ENCODE data around the gene PLCB1. TPM values are rescaled to one million over a fixed set of nuclear protein-coding genes. Genes with fewer than 3 reads are reported as not detected.

The PLCB1 gene
- total and polyA plus RNA-seq, 2 experiments from 2014 or later: 14.9 to 20.7 TPM

DNA sequence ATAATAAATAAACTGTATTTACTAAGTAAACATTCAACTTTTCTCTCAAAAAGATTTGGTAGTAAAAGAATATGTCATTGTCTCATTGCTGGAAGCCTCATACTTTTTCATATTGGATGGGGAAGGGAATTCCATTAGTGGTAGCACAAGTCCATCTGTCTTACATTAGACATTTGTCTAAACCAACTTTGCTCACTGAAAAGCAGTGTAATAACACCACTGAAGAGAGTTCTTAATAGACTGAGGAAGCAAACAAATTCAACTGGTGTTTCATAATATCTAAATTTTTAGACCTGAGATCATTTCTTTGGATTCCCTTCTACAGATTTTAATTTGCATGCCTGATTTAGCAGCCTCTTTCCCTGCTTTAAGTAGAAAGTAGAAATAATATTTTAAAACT, 62.7 kb downstream of the PLCB1 start (continued):
- TF ChIP-seq ZNF462 (CRISPR knock-in tag; IDR thresholded peaks at IDR 0.05) (no peak), STAT1 (IDR thresholded peaks at IDR 0.05; ENCODE audit: unreplicated experiment) (no peak), EZH2 (IDR thresholded peaks at IDR 0.05; ENCODE audit: low read depth, unreplicated experiment) (no peak), POLR2AphosphoS5 (IDR thresholded peaks at IDR 0.05; ENCODE audit: low read depth) (no peak)
- TF ChIP-seq, protein P1, sequence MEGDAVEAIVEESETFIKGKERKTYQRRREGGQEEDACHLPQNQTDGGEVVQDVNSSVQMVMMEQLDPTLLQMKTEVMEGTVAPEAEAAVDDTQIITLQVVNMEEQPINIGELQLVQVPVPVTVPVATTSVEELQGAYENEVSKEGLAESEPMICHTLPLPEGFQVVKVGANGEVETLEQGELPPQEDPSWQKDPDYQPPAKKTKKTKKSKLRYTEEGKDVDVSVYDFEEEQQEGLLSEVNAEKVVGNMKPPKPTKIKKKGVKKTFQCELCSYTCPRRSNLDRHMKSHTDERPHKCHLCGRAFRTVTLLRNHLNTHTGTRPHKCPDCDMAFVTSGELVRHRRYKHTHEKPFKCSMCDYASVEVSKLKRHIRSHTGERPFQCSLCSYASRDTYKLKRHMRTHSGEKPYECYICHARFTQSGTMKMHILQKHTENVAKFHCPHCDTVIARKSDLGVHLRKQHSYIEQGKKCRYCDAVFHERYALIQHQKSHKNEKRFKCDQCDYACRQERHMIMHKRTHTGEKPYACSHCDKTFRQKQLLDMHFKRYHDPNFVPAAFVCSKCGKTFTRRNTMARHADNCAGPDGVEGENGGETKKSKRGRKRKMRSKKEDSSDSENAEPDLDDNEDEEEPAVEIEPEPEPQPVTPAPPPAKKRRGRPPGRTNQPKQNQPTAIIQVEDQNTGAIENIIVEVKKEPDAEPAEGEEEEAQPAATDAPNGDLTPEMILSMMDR (conservative IDR thresholded peaks at IDR 0.05; ENCODE audit: low read depth in 2 of 2): no peak

DNA sequence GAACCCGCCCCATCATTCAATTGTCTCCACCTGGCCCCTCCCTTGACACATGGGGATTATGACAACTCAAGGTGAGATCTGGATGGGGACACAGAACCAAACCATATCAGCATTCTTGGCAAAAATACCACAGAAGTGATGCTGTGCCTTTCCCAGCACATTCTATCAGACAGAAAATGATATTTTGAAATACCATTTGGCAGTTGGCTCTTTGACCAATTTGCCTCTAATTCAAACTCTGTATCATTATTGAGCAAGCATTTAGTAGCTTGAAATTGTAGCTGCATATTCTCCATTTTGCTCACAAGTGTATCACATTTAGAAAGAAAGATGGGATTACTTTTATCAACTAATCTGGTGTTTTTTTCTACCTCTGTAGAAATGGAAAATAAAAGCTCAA, 64.0 kb downstream of the PLCB1 start:
- no peak overlapping the region; the same call in 1 of the 2 replicates for H3K27ac Mint-ChIP-seq
- ATAC-seq: no peak
- no peak overlapping the region for H3K27ac ChIP-seq (ENCODE audit: low read depth)
- TF ChIP-seq EZH2 (IDR thresholded peaks at IDR 0.05; ENCODE audit: low read depth, unreplicated experiment) (no peak), REST (IDR thresholded peaks at IDR 0.05; ENCODE audit: unreplicated experiment) (no peak)

More for the DNA sequence above, 64.0 kb downstream of the PLCB1 start:
- Histone ChIP-seq H3K36me3 (ENCODE audit: insufficient read depth) (no peaks in the 10 kb centered on the region), H3K4me1 (ENCODE audit: insufficient read depth) (no peaks in the 10 kb centered on the region), H3F3A (replicated peaks; ENCODE audit: low read depth) (no peaks in the 10 kb centered on the region), H4K20me1 (replicated peaks; ENCODE audit: insufficient read depth) (no peaks in the 10 kb centered on the region), H3K79me2 (replicated peaks; ENCODE audit: insufficient read depth) (no peaks in the 10 kb centered on the region), H3K4me2 (no peak overlapping the region), H3K9me2 (ENCODE audit: insufficient read depth) (no peaks in the 10 kb centered on the region), H3K27me3 (ENCODE audit: insufficient read depth) (no peaks in the 10 kb centered on the region), H2AFZ (no peak overlapping the region), H3K4me3 (no peak overlapping the region)
- Mint-ChIP-seq H3K27me3 (ENCODE audit: insufficient read depth, low read depth, poor library complexity) (peaks cover 2% of the 10 kb centered on the region), H3K4me3 (no peak overlapping the region), H3K9me3 (peaks cover 13% of the 10 kb centered on the region; the same call in 1 of the 3 replicates), H3K36me3 (ENCODE audit: low read depth) (0 out of 3 replicates have a peak, but pooled peaks cover 3% of the 10 kb centered on the region), H3K4me1 (no peaks in the 10 kb centered on the region)
- DNase-seq (ENCODE audit: low spot score): no peak
